Cardiac muscle cell (in vitro differentiated cells and primary cell): ENCODE data around the gene RPS26. TPM values are rescaled to one million over a fixed set of nuclear protein-coding genes. Genes with fewer than 3 reads are reported as not detected.
"Not testable (repeated sequence)": the region's sequence is repeated elsewhere in the genome, so short reads cannot be mapped to it uniquely, and the experiment has no call there.

ENCODE experiments used
- DNase-seq, 2 donors: peaks; one replicate each; pipeline versions ENCODE4 v3.0.0 to v3.0.0-alpha.2; 2010 to 2017; ENCODE audit warnings: low read depth in 1 of 2, low spot score in 1 of 2
- H3K27ac ChIP-seq: fragments of 200-600 bp; sonication (generic); 2 replicates; pipeline ENCODE4 v1.5.1; 2016
- H3K27me3 ChIP-seq: fragments of 200-600 bp; sonication (generic); 2 replicates; pipeline ENCODE4 v1.6.0; 2016; ENCODE audit warnings: control low read depth
- H3K36me3 ChIP-seq: fragments of 200-600 bp; sonication (generic); 2 replicates; pipeline ENCODE4 v1.5.1; 2016; ENCODE audit warnings: control low read depth
- H3K4me1 ChIP-seq: fragments of 200-600 bp; sonication (generic); 2 replicates; pipeline ENCODE4 v1.8.1; 2017; ENCODE audit warnings: low read depth, mild to moderate bottlenecking, mixed run types
- H3K4me3 ChIP-seq: fragments of 200-600 bp; sonication (generic); 2 replicates; pipeline ENCODE4 v1.5.1; 2016; ENCODE audit warnings: mild to moderate bottlenecking
- H3K9me3 ChIP-seq: fragments of 200-600 bp; sonication (generic); 2 replicates; pipeline ENCODE4 v1.5.1; 2017; ENCODE audit warnings: low read depth, mild to moderate bottlenecking, control low read depth
- polyA plus RNA-seq: library from polyadenylated mRNA; unstranded; fragments of >200 nt; fragmentation: Nextera tagmentation; extraction: Ambion mirVana; gene quantifications from 2 replicates; pipeline ENCODE4 v1.2.1, GENCODE V29; 2016
- total RNA-seq: library from RNA; depleted of rRNA; stranded (reverse); fragments of >200 nt; gene quantifications from 2 replicates; pipeline ENCODE4 v1.2.3, GENCODE V29; 2016
- TF ChIP-seq, protein P1 (sequence below): IDR thresholded peaks from 2 replicates; pipeline ENCODE4 v1.5.1; 2012; ENCODE audit warnings: low read depth, mild to moderate bottlenecking, low read length

The RPS26 gene
- total and polyA plus RNA-seq, 2 experiments from 2014 or later: 252 to 535 TPM

DNA sequence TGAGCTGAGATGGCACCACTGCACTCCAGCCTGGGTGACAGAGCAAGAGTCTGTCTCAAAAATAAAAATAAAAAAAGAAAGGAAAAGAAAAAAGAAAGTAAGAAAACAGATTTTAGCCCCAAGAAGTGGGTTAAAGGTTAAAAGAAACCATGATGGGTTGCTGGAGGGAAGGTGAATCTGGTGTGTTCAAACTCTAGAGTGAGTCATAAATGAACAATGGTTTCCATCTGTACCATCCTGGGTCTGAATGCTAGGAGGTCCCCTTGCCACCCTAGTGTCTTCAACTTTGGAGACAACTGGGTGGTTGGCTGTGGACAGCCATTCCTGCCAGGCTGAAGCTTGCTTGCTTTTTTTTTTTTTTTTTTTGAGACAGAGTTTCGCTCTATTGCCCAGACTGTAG is 1.6 kb upstream of the RPS26 start:
- Histone ChIP-seq H3K27me3 (no peaks in the 10 kb centered on the region), H3K27ac (peak overlapping the region; percentile 71), H3K36me3 (peaks cover 40% of the 10 kb centered on the region), H3K9me3 (no peaks in the 10 kb centered on the region), H3K4me3 (no peak overlapping the region), H3K4me1 (peaks cover 13% of the 10 kb centered on the region)
- no peak for DNase-seq
- TF ChIP-seq, protein P1, sequence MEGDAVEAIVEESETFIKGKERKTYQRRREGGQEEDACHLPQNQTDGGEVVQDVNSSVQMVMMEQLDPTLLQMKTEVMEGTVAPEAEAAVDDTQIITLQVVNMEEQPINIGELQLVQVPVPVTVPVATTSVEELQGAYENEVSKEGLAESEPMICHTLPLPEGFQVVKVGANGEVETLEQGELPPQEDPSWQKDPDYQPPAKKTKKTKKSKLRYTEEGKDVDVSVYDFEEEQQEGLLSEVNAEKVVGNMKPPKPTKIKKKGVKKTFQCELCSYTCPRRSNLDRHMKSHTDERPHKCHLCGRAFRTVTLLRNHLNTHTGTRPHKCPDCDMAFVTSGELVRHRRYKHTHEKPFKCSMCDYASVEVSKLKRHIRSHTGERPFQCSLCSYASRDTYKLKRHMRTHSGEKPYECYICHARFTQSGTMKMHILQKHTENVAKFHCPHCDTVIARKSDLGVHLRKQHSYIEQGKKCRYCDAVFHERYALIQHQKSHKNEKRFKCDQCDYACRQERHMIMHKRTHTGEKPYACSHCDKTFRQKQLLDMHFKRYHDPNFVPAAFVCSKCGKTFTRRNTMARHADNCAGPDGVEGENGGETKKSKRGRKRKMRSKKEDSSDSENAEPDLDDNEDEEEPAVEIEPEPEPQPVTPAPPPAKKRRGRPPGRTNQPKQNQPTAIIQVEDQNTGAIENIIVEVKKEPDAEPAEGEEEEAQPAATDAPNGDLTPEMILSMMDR: no peak

DNA sequence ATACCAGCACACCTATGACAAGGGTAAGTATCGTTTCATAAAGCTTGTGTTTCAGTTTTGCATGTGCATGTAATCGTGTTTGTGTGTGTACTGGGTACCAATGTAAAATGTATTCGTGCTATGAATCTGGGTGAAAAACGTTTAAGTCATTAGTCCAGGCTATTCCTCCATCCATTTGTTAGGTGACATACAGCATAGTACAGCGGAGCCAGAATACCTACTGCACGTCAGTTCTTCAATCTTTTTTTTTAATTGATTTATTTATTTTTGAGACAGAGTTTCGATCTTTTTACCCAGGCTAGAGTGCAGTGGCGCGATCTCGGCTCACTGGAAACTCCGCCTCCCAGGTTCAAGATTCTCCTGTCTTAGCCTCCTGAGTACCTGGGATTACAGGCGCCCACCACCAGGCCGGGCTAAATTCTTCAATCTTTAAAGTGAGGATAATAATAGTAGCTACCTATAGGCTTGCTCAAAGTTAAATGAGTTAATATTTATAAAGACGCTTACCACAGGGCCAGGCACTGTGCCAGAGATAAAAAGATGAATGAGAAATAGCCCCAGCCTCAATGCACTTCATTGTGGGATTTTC is 661 bp upstream of the RPS26 start:
- peaks cover 13% of the 10 kb centered on the region for H3K4me1 ChIP-seq
- H3K4me3 ChIP-seq: peak overlapping the region; percentile 10
- H3K36me3 ChIP-seq: peaks cover 38% of the 10 kb centered on the region
- peak overlapping the region; percentile 71 for H3K27ac ChIP-seq
- TF ChIP-seq, protein P1: no peak
- no peaks in the 10 kb centered on the region for H3K27me3 ChIP-seq
- H3K9me3 ChIP-seq: no peaks in the 10 kb centered on the region
- no peak for DNase-seq

DNA sequence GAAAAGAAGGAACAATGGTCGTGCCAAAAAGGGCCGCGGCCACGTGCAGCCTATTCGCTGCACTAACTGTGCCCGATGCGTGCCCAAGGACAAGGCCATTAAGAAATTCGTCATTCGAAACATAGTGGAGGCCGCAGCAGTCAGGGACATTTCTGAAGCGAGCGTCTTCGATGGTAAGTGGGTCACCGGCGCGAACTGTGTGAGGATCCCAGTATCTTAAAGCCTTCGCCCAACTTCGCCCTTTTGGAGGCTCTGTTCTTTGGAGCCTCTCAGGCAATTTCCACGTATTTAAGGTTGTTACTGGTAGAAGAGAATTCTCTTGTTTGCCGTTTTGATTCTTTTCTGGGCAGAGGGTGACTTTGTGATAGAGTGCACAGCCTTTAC is 704 bp downstream of the RPS26 start:
- Histone ChIP-seq H3K36me3 (peaks cover 34% of the 10 kb centered on the region), H3K27ac (peak overlapping the region; percentile 95), H3K4me3 (peak overlapping the region; percentile 90), H3K4me1 (peaks cover 13% of the 10 kb centered on the region)
- not testable (repeated sequence) for H3K27me3 ChIP-seq, DNase-seq, H3K9me3 ChIP-seq

DNA sequence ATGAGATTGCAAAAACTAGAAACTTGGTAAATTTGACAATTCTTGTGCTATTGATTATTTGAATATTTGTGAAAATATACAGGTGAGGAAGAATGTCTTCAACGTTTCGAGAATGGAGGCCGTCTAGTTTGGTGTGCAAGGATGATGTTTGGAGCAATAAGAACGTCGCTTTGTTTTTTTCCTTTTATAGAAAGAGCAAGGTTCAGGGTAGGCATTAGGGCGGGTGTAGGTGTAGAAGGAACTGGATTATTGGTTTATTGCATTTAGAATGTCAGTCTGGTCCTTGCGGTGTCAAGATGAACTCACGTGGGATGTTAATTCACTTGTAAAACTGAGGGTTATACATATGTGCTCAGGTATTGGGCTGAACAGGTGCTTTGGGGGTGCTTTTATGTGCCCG is 1.1 kb downstream of the RPS26 start:
- peak overlapping the region; percentile 95 for H3K27ac ChIP-seq
- H3K4me3 ChIP-seq: peak overlapping the region; percentile 90
- TF ChIP-seq, protein P1: no peak
- H3K36me3 ChIP-seq: peaks cover 31% of the 10 kb centered on the region
- H3K4me1 ChIP-seq: peaks cover 13% of the 10 kb centered on the region
- no peak for DNase-seq
- H3K27me3 ChIP-seq: no peaks in the 10 kb centered on the region
- H3K9me3 ChIP-seq: no peaks in the 10 kb centered on the region

DNA sequence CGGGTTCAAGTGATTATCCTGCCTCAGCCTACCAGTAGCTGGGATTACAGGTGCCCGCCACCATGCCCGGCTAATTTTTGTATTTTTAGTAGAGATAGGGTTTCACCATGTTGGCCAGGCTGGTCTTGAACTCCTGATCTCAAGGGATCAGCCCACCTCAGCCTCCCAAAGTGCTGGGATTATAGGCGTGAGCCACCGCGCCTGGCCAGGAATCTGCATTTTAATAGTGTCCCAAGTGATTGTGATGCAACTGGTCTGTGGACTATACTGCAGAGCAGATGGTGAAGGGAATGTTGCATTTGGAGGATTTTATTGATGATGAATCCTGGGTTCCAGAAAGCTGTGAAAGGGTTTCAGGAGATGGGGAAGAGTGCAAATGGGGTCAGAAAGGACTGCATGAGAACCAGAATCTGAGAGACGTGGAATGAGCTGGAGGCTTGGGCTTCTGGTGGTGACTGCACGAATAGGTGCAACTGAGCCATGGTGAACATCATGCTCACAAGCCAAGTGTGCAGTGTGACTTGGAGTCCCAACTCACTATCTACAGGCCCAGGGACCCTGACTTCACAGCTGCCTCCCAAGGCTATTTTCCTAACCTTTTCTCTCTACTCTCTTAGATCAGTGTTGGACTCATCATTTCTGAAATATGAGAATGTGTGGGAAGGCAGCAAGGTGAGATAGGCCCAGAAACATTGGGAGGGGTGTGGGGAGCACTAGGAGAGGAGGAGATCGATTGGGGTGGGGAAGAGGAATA is 4.5 kb downstream of the RPS26 start:
- TF ChIP-seq, protein P1: no peak
- peaks cover 8% of the 10 kb centered on the region for H3K4me1 ChIP-seq
- no peaks in the 10 kb centered on the region for H3K27me3 ChIP-seq
- peaks cover 26% of the 10 kb centered on the region for H3K36me3 ChIP-seq
- peak overlapping the region; percentile 37 for H3K27ac ChIP-seq
- DNase-seq: no peak
- no peak overlapping the region for H3K4me3 ChIP-seq
- no peaks in the 10 kb centered on the region for H3K9me3 ChIP-seq

DNA sequence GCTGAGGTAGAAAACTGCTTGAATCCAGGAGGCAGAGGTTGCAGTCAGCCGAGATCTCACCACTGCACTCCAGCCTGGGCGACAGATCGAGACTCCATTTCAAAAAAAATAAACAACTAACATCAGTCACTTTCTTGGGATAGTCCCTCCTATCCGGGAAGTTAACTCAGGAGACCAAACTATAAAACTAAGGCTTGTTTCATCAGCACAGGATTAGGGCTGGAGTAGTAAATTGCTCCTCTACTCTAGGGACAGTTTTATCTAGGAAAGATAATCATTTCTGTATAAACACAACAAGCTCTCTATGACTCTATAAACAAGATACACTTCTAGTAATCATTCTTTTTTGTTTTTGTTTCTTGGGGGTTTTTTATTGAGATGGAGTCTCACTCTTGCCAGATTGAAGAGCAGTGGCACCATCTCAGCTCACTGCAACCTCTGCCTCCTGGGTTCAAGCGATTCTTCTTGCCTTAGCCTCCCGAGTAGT is 11.7 kb downstream of the RPS26 start:
- H3K9me3 ChIP-seq: no peaks in the 10 kb centered on the region
- H3K36me3 ChIP-seq: no peaks in the 10 kb centered on the region
- TF ChIP-seq, protein P1: no peak
- H3K27ac ChIP-seq: no peak overlapping the region
- no peaks in the 10 kb centered on the region for H3K4me1 ChIP-seq
- no peak for DNase-seq
- no peaks in the 10 kb centered on the region for H3K27me3 ChIP-seq
- H3K4me3 ChIP-seq: no peak overlapping the region

DNA sequence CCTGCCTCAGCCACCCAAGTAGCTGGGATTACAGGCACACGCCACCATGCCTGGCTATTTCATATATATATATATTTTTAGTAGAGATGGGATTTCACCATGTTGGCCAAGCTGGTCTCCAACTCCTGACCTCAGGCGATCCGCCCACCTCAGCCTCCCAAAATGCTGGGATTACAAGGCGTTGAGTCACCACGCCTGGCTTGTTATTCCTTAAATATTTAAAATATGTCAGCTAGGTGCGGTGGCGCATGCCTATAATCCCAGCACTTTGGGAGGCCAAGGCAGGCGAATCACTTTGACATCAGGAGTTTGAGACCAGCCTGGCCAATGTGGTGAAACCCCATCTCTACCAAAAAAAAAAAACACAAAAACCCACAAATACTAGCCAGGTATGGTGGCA is 18.2 kb downstream of the RPS26 start:
- H3K4me3 ChIP-seq, H3K36me3 ChIP-seq: not testable (repeated sequence)
- DNase-seq: peak in 1 of 2 donors; percentile 62

More for the DNA sequence above, 18.2 kb downstream of the RPS26 start:
- not testable (repeated sequence) for H3K4me1 ChIP-seq, H3K27me3 ChIP-seq, H3K27ac ChIP-seq, H3K9me3 ChIP-seq
